CD4-positive, alpha-beta T cell (primary cell): ENCODE data around the gene PLXDC2. TPM values are rescaled to one million over a fixed set of nuclear protein-coding genes. Genes with fewer than 3 reads are reported as not detected.

Source experiments
- ATAC-seq: fragments of 200-7000 bp; cut with Tn5 transposase; one replicate; pipeline ENCODE4 v1.10.0; 2022; ENCODE audit warnings: mild to moderate bottlenecking; ENCODE audit not compliant: poor library complexity
- CTCF ChIA-PET: fragments of 350-600 bp; sonication (Branson Sonifier 250); formaldehyde crosslinking; loops from one replicate; lab custom pipeline; 2021; ENCODE audit warnings: antibody characterized with exemption, inconsistent platforms; lab: Charles Lee
- POLR2A ChIA-PET: fragments of 350-600 bp; sonication (Branson Sonifier 250); formaldehyde crosslinking; loops from one replicate; lab custom pipeline; 2021; ENCODE audit warnings: antibody characterized with exemption, inconsistent platforms; lab: Charles Lee
- DNase-seq, 14 experiments: peaks; one replicate each; pipeline ENCODE4 v3.0.0-alpha.2; 2013 to 2020; ENCODE audit warnings: mixed read lengths in 2 of 14
- H3K27ac ChIP-seq, 2 donors: one replicate each; pipeline versions ENCODE4 v1.5.1 to v1.7.0; 2013; ENCODE audit warnings: low read length in 2 of 2, low read depth in 1 of 2, mild to moderate bottlenecking in 1 of 2
- H3K27me3 ChIP-seq, 2 experiments: 1 replicate in 1 of 2; 2 replicates in 1 of 2; pipeline versions ENCODE4 v1.6.1 to v1.7.0; 2013; ENCODE audit warnings: low read length in 2 of 2, control low read depth in 1 of 2, mild to moderate bottlenecking in 1 of 2, moderate library complexity in 1 of 2; ENCODE audit not compliant: insufficient read depth in 2 of 2, control insufficient read depth in 1 of 2
- H3K36me3 ChIP-seq: one replicate; pipeline ENCODE4 v1.6.1; 2013; ENCODE audit warnings: low read length, control low read depth; ENCODE audit not compliant: insufficient read depth
- H3K4me1 ChIP-seq: one replicate; pipeline ENCODE4 v1.6.1; 2013; ENCODE audit warnings: low read length, control low read depth; ENCODE audit not compliant: insufficient read depth
- H3K4me3 ChIP-seq: one replicate; pipeline ENCODE4 v1.5.1; 2013; ENCODE audit warnings: mild to moderate bottlenecking, low read length, moderate library complexity
- H3K9me3 ChIP-seq, 2 experiments: 1 replicate in 1 of 2; 2 replicates in 1 of 2; pipeline versions ENCODE4 v1.6.1 to v1.7.0; 2013; ENCODE audit warnings: low read length in 2 of 2, mild to moderate bottlenecking in 2 of 2, control low read depth in 1 of 2, moderate library complexity in 1 of 2; ENCODE audit not compliant: control insufficient read depth in 1 of 2, insufficient read depth in 1 of 2
- H3K27ac Mint-ChIP-seq: one replicate; pipeline ENCODE4 v1.8.0; 2020; ENCODE audit warnings: mixed read lengths
- H3K27me3 Mint-ChIP-seq: one replicate; pipeline ENCODE4 v1.8.0; 2021; ENCODE audit warnings: mixed read lengths
- H3K36me3 Mint-ChIP-seq: one replicate; pipeline ENCODE4 v1.8.0; 2021; ENCODE audit warnings: low read depth, mixed read lengths
- H3K4me1 Mint-ChIP-seq: one replicate; pipeline ENCODE4 v1.8.0; 2021; ENCODE audit warnings: low read depth, mixed read lengths
- H3K4me3 Mint-ChIP-seq: one replicate; pipeline ENCODE4 v1.8.0; 2020; ENCODE audit warnings: mild to moderate bottlenecking, mixed read lengths
- H3K9me3 Mint-ChIP-seq: one replicate; pipeline ENCODE4 v1.8.0; 2020; ENCODE audit warnings: mixed read lengths
- intact Hi-C, 2 experiments: fragments of 100-400 bp; cut with DNase I in 1 of 2; cut with micrococcal nuclease in 1 of 2; formaldehyde crosslinking; loops; one replicate each; pipeline versions ENCODE4 v1.15.1 to v1.9.0; 2023 to 2025; cut with DNase I, micrococcal nuclease
- total RNA-seq, 174 experiments: library from RNA in 2 of 174; stranded (reverse) in 2 of 174; gene quantifications; one replicate each; pipeline ENCODE4 v1.2.3 and lab custom pipeline; 2021 to 2026
- TF ChIP-seq, protein P1 (sequence below): fragments of 200-600 bp; IDR thresholded peaks from one replicate; pipeline ENCODE4 v1.8.0; 2022; ENCODE audit warnings: antibody characterized with exemption, mild to moderate bottlenecking

PLXDC2 gene
- total RNA-seq, 2 experiments from 2014 or later, result 0.41 to 0.61 TPM

DNA sequence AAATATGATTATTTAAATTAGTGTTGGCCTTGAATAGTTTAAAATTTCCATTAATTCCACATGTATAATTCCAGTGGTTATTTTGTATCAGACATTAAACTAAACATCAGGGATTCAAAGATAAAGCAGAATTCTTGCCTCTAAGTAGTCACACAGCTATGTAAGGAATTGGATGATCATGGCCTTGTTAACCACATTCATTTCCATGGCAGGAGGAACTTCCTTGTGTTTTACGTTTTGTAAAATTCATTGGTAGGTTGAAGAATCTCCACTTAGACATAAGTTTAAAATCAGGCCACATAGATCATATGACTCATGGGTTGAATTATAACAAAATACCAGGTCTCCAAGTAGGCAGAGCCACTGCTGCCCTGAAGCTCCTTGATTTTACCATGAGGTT lies 289.7 kb downstream of the PLXDC2 start:
- Mint-ChIP-seq H3K27ac (no peak overlapping the region), H3K27me3 (no peaks in the 10 kb centered on the region), H3K4me1 (no peaks in the 10 kb centered on the region), H3K36me3 (no peaks in the 10 kb centered on the region), H3K9me3 (no peaks in the 10 kb centered on the region), H3K4me3 (no peak overlapping the region)
- no peaks in the 10 kb centered on the region for H3K4me1 ChIP-seq
- ATAC-seq, result no peak
- H3K9me3 ChIP-seq, result peaks cover 0 to 8% of the 10 kb centered on the region in 2 experiments
- TF ChIP-seq, protein P1, sequence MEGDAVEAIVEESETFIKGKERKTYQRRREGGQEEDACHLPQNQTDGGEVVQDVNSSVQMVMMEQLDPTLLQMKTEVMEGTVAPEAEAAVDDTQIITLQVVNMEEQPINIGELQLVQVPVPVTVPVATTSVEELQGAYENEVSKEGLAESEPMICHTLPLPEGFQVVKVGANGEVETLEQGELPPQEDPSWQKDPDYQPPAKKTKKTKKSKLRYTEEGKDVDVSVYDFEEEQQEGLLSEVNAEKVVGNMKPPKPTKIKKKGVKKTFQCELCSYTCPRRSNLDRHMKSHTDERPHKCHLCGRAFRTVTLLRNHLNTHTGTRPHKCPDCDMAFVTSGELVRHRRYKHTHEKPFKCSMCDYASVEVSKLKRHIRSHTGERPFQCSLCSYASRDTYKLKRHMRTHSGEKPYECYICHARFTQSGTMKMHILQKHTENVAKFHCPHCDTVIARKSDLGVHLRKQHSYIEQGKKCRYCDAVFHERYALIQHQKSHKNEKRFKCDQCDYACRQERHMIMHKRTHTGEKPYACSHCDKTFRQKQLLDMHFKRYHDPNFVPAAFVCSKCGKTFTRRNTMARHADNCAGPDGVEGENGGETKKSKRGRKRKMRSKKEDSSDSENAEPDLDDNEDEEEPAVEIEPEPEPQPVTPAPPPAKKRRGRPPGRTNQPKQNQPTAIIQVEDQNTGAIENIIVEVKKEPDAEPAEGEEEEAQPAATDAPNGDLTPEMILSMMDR, result no peak
- POLR2A ChIA-PET, result no interaction called here
- H3K27me3 ChIP-seq, result no peaks in the 10 kb centered on the region
- no peak for DNase-seq
- H3K4me3 ChIP-seq, result no peak overlapping the region
- CTCF ChIA-PET, result interaction anchor here (0.5 kb wide), 1 partner anchor 117 kb away, joined by 3 read pairs; no protein-coding TSS in a partner anchor
- H3K36me3 ChIP-seq, result no peaks in the 10 kb centered on the region
- H3K27ac ChIP-seq, result no peak overlapping the region
- intact Hi-C loops, result no loop called here

DNA sequence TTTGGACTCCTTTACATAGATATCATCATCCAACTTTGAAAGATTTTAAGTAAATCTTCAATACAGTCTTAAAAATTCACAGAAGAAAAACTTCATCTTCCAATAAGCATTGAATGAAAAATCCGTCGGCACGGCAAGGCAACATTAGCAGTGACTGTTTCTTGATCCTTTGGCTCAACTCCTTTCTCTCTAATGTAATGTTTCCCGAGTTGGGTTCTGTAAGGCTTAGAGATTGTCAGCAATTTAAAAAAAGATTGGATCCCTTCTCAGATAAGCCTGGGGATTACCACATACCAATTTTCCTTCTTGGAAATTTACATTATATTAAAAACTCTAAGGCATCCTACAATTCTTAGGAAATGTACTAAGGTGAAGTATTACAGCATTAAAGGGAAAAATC lies 291.8 kb downstream of the PLXDC2 start:
- H3K4me1 ChIP-seq, result no peaks in the 10 kb centered on the region
- H3K4me1 Mint-ChIP-seq, result no peaks in the 10 kb centered on the region
- ChIA-PET CTCF (no interaction called here), POLR2A (no interaction called here)
- H3K36me3 Mint-ChIP-seq, result no peaks in the 10 kb centered on the region
- H3K4me3 Mint-ChIP-seq, result no peak overlapping the region
- no peak overlapping the region for H3K27ac Mint-ChIP-seq
- ATAC-seq, result no peak
- H3K4me3 ChIP-seq, result no peak overlapping the region
- intact Hi-C loops, result no loop called here
- TF ChIP-seq, protein P1, result no peak
- H3K36me3 ChIP-seq, result no peaks in the 10 kb centered on the region
- H3K9me3 ChIP-seq, result peaks cover 0 to 8% of the 10 kb centered on the region in 2 experiments
- no peaks in the 10 kb centered on the region for H3K27me3 Mint-ChIP-seq
- H3K9me3 Mint-ChIP-seq, result no peaks in the 10 kb centered on the region
- H3K27ac ChIP-seq, result no peak overlapping the region
- no peaks in the 10 kb centered on the region for H3K27me3 ChIP-seq
- no peak for DNase-seq

DNA sequence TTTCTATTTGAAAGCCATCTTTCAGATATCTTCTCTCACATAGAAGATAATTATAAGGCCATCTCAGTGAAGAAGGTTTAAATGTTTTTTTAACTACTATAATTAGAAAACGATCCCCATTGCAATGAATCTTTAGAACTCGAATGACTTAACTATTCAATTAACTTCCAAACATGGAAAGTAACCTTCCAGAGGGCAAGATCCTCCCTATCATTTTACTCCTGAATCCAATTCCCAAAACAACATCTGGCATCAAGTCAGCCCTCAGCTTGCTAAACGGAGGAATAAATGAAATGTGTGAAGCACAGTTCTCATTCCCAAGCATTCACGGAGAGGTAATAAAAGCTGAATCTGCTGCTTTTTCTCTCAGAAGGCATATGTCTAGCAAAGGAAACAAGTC lies 293.4 kb downstream of the PLXDC2 start:
- H3K4me3 ChIP-seq, result no peak overlapping the region
- no peaks in the 10 kb centered on the region for H3K36me3 Mint-ChIP-seq
- CTCF ChIA-PET, result no interaction called here
- TF ChIP-seq, protein P1, result no peak
- no peaks in the 10 kb centered on the region for H3K4me1 ChIP-seq
- H3K36me3 ChIP-seq, result no peaks in the 10 kb centered on the region
- no peak overlapping the region for H3K27ac ChIP-seq
- H3K27me3 ChIP-seq, result no peaks in the 10 kb centered on the region
- no peak for ATAC-seq
- intact Hi-C loops, result no loop called here
- H3K4me3 Mint-ChIP-seq, result no peak overlapping the region
- no peak for DNase-seq
- POLR2A ChIA-PET, result no interaction called here
- no peaks in the 10 kb centered on the region for H3K4me1 Mint-ChIP-seq
- H3K27ac Mint-ChIP-seq, result no peak overlapping the region
- peaks cover 0 to 3% of the 10 kb centered on the region in 2 experiments for H3K9me3 ChIP-seq
- no peaks in the 10 kb centered on the region for H3K27me3 Mint-ChIP-seq
- no peaks in the 10 kb centered on the region for H3K9me3 Mint-ChIP-seq
